T47D (cell line): Measurements from ENCODE around the gene AFF3.

Source experiments
- DNase-seq, 2 experiments: peaks; one replicate each; pipeline versions ENCODE4 v3.0.0 to v3.0.0-alpha.2; 2011 to 2012; ENCODE audit warnings: low read depth in 1 of 2, low spot score in 1 of 2
- JUND ChIP-seq: IDR thresholded peaks from 2 replicates; pipeline ENCODE4 v1.6.1; 2012; ENCODE audit warnings: low read depth
- in situ Hi-C: cut with HindIII; loops from 2 replicates; pipeline ENCODE4 v1.10.0; 2016; ENCODE audit warnings: low sequenced_read_pairs, low pct_unique_long_range_greater_than_20kb

The AFF3 gene

DNA sequence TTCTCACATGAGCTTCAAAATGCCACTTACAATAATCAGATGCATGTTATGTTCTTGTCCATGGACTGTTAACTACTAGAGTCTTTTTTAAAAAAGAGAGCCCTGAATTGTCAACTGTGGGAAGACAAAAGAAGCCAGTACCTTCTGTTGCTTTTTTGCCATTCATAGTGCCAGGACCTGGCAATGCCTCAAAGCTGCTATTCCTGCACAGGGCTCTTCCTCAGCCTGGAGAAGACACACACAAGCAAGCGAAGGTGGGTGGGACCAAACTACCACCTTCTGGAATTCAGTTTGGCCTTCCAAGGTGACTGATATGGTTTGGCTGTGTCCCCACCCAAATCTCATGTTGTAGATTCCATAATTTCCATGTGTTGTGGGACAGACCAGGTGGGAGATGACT is 160.6 kb downstream of the AFF3 start:
- in situ Hi-C loops, result no loop called here
- TF ChIP-seq JUND, result no peak
- DNase-seq, result no peak

DNA sequence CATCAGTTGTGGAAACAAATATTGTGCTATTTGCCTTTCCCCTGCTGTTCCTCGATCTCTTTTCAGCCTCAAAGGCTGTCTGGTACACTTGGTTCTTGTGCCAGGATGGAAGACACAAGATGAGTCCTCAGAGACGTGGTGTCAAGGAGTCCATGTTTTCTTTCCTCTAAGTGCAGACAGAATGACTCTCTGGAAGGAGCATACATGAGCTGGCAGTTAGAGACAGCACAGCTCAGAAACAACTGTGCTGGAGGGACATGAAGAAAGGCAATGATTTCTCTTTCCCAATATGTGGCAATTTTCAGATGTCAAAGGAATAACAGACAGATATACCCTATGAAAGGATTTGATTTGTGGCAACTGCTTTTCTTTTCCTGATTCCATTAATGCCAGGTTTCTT is 162.2 kb downstream of the AFF3 start:
- no peak for DNase-seq
- in situ Hi-C loops, result no loop called here
- no peak for TF ChIP-seq JUND

DNA sequence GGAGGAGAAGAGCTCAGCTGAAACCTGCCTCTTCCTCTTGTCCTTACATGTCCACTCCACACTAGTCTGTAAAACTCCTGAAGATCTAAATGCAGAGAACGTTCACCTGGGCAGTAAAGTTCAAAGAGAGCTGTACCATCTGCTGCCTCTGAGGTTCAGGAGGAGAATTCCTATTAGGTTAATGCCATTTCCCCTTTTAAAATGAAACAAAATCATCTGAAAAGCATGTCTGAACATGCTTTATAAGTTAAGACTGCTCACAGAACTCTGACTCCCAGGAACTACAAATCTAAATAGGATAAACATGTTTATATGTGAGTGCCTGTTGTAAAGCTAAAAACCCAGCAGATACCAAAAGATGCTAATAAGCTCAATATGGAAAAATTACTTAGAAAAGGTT is 164.4 kb downstream of the AFF3 start:
- TF ChIP-seq JUND, result no peak
- DNase-seq, result no peak
- in situ Hi-C loops, result no loop called here

DNA sequence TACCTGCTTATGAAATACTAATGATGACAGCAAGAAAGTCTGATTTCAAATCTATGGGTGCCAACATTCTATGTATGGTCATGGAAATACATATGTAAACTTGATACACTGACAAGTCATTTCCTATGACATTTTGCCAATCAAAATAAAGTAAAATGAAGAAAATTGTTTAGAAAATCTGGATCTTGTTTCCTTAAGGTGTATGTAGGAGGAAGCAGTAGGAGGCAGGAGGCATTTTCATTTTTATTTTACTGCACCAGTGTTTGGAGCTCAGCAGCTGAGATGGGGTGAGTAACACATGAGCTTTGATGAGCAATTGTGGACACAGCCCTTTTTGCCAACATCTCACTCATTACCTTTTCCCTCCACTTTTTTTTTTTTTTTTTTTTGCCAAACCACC is 167.0 kb downstream of the AFF3 start:
- TF ChIP-seq JUND, result no peak
- no peak for DNase-seq
- in situ Hi-C loops, result no loop called here

DNA sequence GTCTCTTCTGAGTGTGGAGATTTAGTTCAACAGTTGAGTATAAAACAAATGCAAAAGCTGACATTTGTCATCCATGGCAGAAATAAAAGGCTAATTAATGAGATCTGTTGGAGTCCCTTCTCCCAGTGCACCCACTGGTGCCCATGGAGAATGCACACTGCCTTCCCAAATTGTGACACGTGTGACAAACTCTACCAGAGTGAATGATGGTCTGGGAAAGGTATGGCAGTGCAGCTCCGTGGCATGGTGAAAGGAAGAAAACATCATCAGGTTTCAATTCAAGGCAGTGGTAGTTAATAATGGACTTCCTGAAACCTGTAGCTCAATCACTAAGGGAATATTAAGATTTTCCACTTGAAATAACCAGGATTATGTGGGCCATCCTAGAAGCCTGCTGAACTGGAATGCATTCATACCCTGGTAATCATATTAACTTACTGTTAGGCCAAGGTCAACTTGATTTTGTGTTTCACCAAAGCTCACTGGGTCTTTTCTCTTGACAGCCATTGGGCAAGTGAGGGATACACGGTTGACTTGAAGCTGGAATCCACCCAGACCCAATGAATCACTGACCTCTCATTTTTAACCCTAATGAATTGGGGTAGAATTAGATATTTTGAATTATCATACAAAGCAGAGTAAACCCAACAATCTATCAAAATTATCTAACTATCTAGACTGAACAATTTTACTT is 167.6 kb downstream of the AFF3 start:
- no peak for DNase-seq
- in situ Hi-C loops, result no loop called here
- no peak for TF ChIP-seq JUND

DNA sequence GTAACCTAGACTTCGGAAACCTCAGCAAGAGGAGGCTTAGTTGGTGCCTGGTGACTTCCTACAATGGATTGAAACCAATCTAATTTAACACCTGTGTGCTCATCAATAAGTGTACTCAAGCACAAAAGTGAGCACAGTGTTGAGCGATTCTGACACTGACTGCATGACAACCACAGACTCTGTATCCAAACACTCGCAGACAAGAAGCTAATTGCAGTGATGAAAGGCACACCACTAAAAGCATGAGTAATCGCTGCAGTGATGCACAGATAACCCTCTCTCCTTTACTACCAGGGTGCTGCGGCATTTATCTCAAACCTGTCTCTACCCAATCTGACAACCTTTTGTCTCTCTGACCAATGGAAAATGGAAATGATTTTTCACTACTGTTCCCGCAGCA is 168.1 kb downstream of the AFF3 start:
- no peak for TF ChIP-seq JUND
- DNase-seq, result no peak
- in situ Hi-C loops, result no loop called here

DNA sequence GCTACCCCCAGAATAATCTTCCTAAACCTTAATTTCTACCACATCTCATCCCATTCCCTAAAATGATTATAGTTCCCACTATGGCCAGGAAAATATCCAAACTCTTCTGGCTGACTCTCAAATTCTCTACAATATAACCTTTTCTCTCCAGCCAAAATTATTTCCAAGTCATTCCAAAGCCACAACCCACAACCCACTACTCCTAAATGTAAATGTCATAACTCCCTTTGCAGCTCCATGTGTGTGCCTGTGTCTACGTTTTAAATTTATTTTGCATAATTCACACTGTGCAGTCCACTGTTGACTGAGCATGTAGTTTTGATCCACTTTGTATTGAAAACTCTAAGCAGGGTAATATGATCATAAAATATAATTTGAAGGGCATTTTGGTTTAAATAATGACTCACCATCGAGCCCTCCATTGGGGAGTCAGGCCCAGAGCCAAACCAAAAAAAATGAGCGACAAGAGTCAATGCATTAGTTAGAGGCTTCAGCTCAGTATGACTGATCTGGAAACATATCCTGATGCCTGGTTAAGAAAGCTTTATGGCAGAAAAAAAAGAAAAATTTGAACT is 171.0 kb downstream of the AFF3 start:
- DNase-seq, result no peak
- TF ChIP-seq JUND, result no peak
- in situ Hi-C loops, result no loop called here

GRCh38 chr2:99970292-99970868 is 172.0 kb downstream of the AFF3 start:
- no peak for TF ChIP-seq JUND
- in situ Hi-C loops, result no loop called here
- DNase-seq, result no peak

DNA sequence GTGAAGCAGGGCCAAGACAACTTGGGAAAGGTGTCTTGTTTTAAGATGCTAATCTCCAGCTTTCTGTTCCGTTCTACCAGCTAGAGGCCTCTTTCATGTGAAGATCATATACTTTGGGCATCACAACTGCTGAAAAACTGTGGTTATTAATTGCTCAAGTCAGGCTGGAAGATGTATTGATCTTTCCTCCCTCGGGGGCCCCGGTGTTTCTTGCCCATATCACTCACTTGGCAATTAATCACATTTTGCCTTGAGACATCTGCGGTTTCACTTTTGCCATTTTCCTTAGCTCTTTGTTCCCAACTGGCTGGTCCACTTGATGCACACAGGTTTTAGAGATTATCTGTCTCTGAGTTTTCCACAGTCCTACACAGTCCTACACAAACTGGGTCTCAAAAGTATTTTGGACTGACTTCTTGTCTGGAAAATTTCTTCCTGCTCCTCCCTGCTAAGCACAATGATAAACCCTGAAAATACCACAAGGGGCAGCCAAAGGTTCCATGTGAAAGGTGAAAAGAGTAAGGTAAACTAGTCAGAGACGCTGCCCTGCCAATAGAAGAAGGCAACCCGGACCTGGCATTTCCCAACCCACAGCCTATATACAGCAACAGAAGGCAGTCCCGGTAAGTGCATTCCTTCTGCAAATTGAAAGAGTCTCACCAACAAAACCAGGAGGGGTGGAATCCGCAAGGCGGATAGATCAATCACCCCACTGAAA is 181.0 kb downstream of the AFF3 start:
- no peak for TF ChIP-seq JUND
- in situ Hi-C loops, result no loop called here
- DNase-seq, result peak in 1 of 2 experiments; percentile 10

DNA sequence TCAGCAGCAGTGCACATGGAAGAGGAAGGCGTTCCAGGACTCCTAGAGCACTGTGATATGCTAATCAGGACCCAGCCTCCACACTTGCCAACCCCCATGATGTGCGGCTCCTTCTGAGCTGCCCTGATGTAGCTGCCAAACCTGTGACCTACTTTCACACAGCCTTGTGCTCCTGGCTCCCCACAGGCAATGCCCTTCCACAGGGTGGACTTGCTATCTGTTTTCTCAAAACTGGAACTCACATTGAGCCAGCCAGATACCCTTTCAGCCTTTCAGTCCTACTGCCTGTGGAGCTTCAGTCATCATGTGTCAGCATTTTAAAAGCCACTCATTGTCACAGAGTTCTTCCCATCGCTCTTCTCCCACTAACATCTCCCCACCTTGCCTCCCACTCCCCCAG is 181.6 kb downstream of the AFF3 start:
- no peak for TF ChIP-seq JUND
- in situ Hi-C loops, result no loop called here
- DNase-seq, result no peak

- TF ChIP-seq JUND, result no peak
- no peak for DNase-seq
- in situ Hi-C loops, result no loop called here
Observed at GRCh38 chr2:99960291-99960690, 182.1 kb downstream of the AFF3 start.

DNA sequence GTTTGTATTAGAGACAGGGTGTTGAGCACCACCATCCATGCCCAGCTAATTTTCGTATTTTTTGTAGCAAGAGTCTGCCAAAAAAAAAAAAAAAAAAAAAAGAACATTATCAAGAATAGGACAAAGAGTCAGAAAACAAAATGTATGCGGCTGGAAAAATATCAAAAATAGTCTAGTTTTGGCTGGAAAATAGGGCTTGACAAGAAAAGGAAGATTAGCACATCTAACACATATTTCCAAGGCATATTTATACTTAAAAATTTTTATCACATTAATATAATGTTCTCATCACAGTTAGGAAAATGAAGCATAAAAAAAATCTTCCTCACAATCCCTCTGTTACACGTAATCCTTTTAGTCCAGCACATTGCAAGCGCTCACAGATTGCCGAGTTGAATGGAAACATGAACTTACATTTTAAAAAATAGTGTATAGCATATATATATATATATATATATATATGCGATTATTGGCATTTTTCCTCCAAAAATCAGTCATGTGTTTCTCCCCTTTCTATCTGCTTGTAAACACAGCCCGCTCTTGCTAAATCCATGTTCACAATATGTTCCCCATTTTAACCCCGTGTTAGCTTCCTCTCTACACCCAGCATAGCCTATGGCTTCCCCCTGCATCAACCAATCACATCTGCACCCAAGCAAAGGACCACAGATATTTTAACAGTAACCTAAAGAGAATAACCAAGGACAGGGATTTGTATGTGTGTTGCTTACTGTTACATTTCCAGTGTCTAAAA is 183.0 kb downstream of the AFF3 start:
- in situ Hi-C loops, result no loop called here
- DNase-seq, result no peak
- no peak for TF ChIP-seq JUND
